HG03521 (cell line): ENCODE measurements around the gene EPHB1.

Experiments used
- ATAC-seq: cut with Tn5 transposase; IDR thresholded peaks from one replicate; pipeline ENCODE4 v1.9.1; 2021; ENCODE audit warnings: mild to moderate bottlenecking, moderate library complexity; ENCODE audit not compliant: unreplicated experiment

EPHB1 gene

GRCh38 chr3:135172191-135172869, 377.3 kb downstream of the EPHB1 start:
- no peak for ATAC-seq

- no peak for ATAC-seq
These were observed 380.7 kb downstream of the EPHB1 start for GRCh38 chr3:135175728-135176277.

GRCh38 chr3:135176881-135177280, 381.8 kb downstream of the EPHB1 start:
- ATAC-seq, result no peak

GRCh38 chr3:135178566-135178965, 383.5 kb downstream of the EPHB1 start:
- no peak for ATAC-seq

- no peak for ATAC-seq
These were observed 386.3 kb downstream of the EPHB1 start for GRCh38 chr3:135181408-135181807.

GRCh38 chr3:135182364-135182998, 387.4 kb downstream of the EPHB1 start:
- ATAC-seq, result no peak

GRCh38 chr3:135190658-135191057, 395.6 kb downstream of the EPHB1 start:
- no peak for ATAC-seq

- no peak for ATAC-seq
These were observed 396.6 kb downstream of the EPHB1 start for GRCh38 chr3:135191708-135192107.

GRCh38 chr3:135192929-135193328, 397.9 kb downstream of the EPHB1 start:
- no peak for ATAC-seq

GRCh38 chr3:135197246-135197645, 402.2 kb downstream of the EPHB1 start:
- no peak for ATAC-seq

- ATAC-seq, result no peak
These were observed 402.8 kb downstream of the EPHB1 start for GRCh38 chr3:135197856-135198255.

GRCh38 chr3:135199137-135199536, 404.1 kb downstream of the EPHB1 start:
- no peak for ATAC-seq

GRCh38 chr3:135203026-135203425, 408.0 kb downstream of the EPHB1 start:
- ATAC-seq, result no peak

- no peak for ATAC-seq
These were observed 418.2 kb downstream of the EPHB1 start for GRCh38 chr3:135213213-135213612.

GRCh38 chr3:135213822-135214221, 418.8 kb downstream of the EPHB1 start:
- no peak for ATAC-seq

GRCh38 chr3:135214400-135214799, 419.3 kb downstream of the EPHB1 start:
- ATAC-seq, result no peak

GRCh38 chr3:135215516-135215915, 420.5 kb downstream of the EPHB1 start:
- no peak for ATAC-seq

GRCh38 chr3:135216659-135217058, 421.6 kb downstream of the EPHB1 start:
- ATAC-seq, result no peak

GRCh38 chr3:135217730-135218129, 422.7 kb downstream of the EPHB1 start:
- ATAC-seq, result no peak

- no peak for ATAC-seq
These were observed 423.2 kb downstream of the EPHB1 start for GRCh38 chr3:135218304-135218703.

- no peak for ATAC-seq
These were observed 423.7 kb downstream of the EPHB1 start for GRCh38 chr3:135218782-135219181.

GRCh38 chr3:135224815-135225362, 429.8 kb downstream of the EPHB1 start:
- ATAC-seq, result no peak
